Measurements from ENCODE around the gene ATPAF2. TPM values are rescaled to one million over a fixed set of nuclear protein-coding genes. Genes with fewer than 3 reads are reported as not detected.

The ATPAF2 gene
- total RNA-seq, 1 experiment from 2014 or later, result 46.1 TPM

DNA sequence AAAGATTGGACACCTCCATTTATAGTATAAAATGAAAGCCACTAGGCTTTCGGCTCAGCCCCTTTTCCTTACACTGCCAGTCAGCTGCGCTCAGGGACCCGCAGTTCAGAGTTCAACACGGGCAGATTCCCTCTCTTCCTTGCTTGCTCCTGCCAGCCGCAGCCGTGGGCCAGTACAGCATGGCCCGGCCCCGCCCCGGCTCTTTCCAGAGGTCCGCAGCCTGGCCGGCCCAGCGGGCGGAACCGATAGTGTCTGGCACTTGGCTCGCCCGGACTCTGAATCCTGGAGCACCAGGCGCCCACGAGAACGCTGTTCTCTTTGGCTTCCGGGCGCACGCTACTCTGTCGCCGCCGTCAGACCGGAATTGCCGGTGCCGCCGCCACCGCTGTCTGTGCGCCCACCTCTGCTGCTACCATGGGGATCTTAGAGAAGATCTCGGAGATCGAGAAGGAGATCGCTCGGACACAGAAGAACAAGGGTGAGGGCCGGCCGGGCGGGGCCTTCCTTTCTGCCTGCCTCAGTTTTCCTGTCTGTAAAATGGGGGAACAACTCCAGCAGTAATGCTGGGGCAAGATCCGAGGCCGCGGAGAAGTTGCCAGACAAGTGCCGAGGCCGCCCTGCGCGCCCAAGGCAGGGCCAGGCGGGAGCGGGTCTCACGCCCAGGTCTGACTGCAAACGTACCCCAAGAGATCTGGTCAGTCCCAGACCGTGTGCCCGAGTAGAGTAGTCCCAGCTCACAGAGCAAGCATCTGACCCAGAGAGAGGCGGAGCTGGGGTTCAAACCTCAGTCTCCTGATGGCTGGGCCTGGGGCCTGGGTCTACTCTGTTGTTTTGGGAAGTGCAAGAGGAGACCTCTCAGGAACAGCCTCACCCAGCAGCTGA is 48.9 kb upstream of the ATPAF2 start, which contains the start of gene DRG2:
TSS of gene DRG2 (plus strand) at position 339 of the 882 bp plus-strand sequence. CDS start at position 415, 76 bp downstream.
- Histone ChIP-seq H3K27me3 (ENCODE audit: insufficient read depth, low read length) (no peaks in the 10 kb centered on the region), H3K4me3 (replicated peaks in 1 of 2; ENCODE audit: low read depth in 1 of 2, low read length in 2 of 2) (peak within 1 kb of the TSS; percentile 98 to 100), H3K36me3 (ENCODE audit: control insufficient read depth in 1 of 2, insufficient read depth in 2 of 2, low read length in 2 of 2) (peaks cover 4 to 5% of the 10 kb centered on the region in 2 experiments; a peak in 2 of 4 replicates), H3K4me2 (ENCODE audit: low read length) (peak within 1 kb of the TSS; percentile 91), H3K9me3 (ENCODE audit: control insufficient read depth in 1 of 2, insufficient read depth in 1 of 2, low read depth in 1 of 2, low read length in 2 of 2) (no peaks in the 10 kb centered on the region), H2AFZ (ENCODE audit: low read depth, low read length, poor library complexity, severe bottlenecking) (peak within 1 kb of the TSS; percentile 73), H3K79me2 (ENCODE audit: insufficient read depth, low read length) (peaks cover 27% of the 10 kb centered on the region), H3K9me2 (ENCODE audit: insufficient read depth) (no peaks in the 10 kb centered on the region), H4K20me1 (ENCODE audit: insufficient read depth) (no peaks in the 10 kb centered on the region), H3K4me1 (ENCODE audit: control insufficient read depth in 1 of 2, insufficient read depth in 2 of 2, low read length in 2 of 2) (peaks cover 8 to 22% of the 10 kb centered on the region in 2 experiments; a peak in 3 of 4 replicates), H3K27ac (ENCODE audit: low read depth, low read length) (peak within 1 kb of the TSS; percentile 48), H3K9ac (ENCODE audit: low read length) (peak within 1 kb of the TSS; percentile 88)
- DNase-seq (ENCODE audit: low read depth, low spot score) (peak; percentile 83), ATAC-seq (peak; percentile 95)
- CTCF ChIA-PET, result no interaction called here
- RAD21 ChIA-PET (ENCODE audit: low non-redundant PET in 1 of 2, low total read pairs in 2 of 2, uncharacterized antibody in 2 of 2, unreplicated experiment in 2 of 2), result no interaction called here
- intact Hi-C loops (cut with micrococcal nuclease), result no loop called here
- BruUV-seq (replicated peaks), result TSS peak; percentile 74
- POLR2A ChIA-PET, result no interaction called here
- TF ChIP-seq CEBPB (IDR thresholded peaks at IDR 0.05; ENCODE audit: low read depth) (no peak), JUND (IDR thresholded peaks at IDR 0.05) (no peak), ZNF274 (IDR thresholded peaks at IDR 0.05; ENCODE audit: low read depth, low read length) (no peak), POLR2A (IDR thresholded peaks at IDR 0.05; ENCODE audit: borderline replicate concordance, extremely low read depth, insufficient read depth, insufficient read length) (peak; percentile 73), SP1 (IDR thresholded peaks at IDR 0.05; ENCODE audit: low read depth) (peak; percentile 70; the same call in 1 of the 2 replicates), ZBTB33 (IDR thresholded peaks at IDR 0.05; ENCODE audit: extremely low read depth, insufficient replicate concordance, low read length) (peak; percentile 85), FOSL1 (IDR thresholded peaks at IDR 0.05; ENCODE audit: low read depth) (no peak), TCF7L2 (IDR thresholded peaks at IDR 0.05; ENCODE audit: borderline replicate concordance, extremely low read depth, insufficient read depth, insufficient read length) (peak; percentile 58), ZFX (IDR thresholded peaks at IDR 0.05) (peak; percentile 72; the same call in 1 of the 2 replicates), CBX3 (IDR thresholded peaks at IDR 0.05; ENCODE audit: low read depth) (peak; percentile 99), RAD21 (IDR thresholded peaks at IDR 0.05; ENCODE audit: low read depth) (no peak), EZH2phosphoT487 (IDR thresholded peaks at IDR 0.05; ENCODE audit: borderline replicate concordance) (no peak), MAX (IDR thresholded peaks at IDR 0.05) (peak; percentile 95), SIN3A (IDR thresholded peaks at IDR 0.05; ENCODE audit: low read depth) (peak; percentile 88), EGR1 (IDR thresholded peaks at IDR 0.05; ENCODE audit: low read depth) (peak; percentile 67), EZH2 (IDR thresholded peaks at IDR 0.05) (no peak), POLR2AphosphoS5 (IDR thresholded peaks at IDR 0.05; ENCODE audit: low read depth, low read length) (peak; percentile 79), ELF1 (IDR thresholded peaks at IDR 0.05; ENCODE audit: borderline replicate concordance, low read depth) (peak; percentile 53; the same call in 1 of the 2 replicates), CTCF (IDR thresholded peaks at IDR 0.05 in 2 of 3, conservative IDR thresholded peaks at IDR 0.05 in 1 of 3; ENCODE audit: borderline replicate concordance in 1 of 3, insufficient read depth in 1 of 3, low read depth in 2 of 3, low read length in 2 of 3) (no peak)
- TF ChIP-seq, protein P1, sequence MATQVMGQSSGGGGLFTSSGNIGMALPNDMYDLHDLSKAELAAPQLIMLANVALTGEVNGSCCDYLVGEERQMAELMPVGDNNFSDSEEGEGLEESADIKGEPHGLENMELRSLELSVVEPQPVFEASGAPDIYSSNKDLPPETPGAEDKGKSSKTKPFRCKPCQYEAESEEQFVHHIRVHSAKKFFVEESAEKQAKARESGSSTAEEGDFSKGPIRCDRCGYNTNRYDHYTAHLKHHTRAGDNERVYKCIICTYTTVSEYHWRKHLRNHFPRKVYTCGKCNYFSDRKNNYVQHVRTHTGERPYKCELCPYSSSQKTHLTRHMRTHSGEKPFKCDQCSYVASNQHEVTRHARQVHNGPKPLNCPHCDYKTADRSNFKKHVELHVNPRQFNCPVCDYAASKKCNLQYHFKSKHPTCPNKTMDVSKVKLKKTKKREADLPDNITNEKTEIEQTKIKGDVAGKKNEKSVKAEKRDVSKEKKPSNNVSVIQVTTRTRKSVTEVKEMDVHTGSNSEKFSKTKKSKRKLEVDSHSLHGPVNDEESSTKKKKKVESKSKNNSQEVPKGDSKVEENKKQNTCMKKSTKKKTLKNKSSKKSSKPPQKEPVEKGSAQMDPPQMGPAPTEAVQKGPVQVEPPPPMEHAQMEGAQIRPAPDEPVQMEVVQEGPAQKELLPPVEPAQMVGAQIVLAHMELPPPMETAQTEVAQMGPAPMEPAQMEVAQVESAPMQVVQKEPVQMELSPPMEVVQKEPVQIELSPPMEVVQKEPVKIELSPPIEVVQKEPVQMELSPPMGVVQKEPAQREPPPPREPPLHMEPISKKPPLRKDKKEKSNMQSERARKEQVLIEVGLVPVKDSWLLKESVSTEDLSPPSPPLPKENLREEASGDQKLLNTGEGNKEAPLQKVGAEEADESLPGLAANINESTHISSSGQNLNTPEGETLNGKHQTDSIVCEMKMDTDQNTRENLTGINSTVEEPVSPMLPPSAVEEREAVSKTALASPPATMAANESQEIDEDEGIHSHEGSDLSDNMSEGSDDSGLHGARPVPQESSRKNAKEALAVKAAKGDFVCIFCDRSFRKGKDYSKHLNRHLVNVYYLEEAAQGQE (IDR thresholded peaks at IDR 0.05; ENCODE audit: low read depth), result no peak
